ENCODE results near the gene PIK3CB. TPM values are rescaled to one million over a fixed set of nuclear protein-coding genes. Genes with fewer than 3 reads are reported as not detected.

PIK3CB gene
- total RNA-seq, 1 donor from 2014 or later, result 16.7 TPM

DNA sequence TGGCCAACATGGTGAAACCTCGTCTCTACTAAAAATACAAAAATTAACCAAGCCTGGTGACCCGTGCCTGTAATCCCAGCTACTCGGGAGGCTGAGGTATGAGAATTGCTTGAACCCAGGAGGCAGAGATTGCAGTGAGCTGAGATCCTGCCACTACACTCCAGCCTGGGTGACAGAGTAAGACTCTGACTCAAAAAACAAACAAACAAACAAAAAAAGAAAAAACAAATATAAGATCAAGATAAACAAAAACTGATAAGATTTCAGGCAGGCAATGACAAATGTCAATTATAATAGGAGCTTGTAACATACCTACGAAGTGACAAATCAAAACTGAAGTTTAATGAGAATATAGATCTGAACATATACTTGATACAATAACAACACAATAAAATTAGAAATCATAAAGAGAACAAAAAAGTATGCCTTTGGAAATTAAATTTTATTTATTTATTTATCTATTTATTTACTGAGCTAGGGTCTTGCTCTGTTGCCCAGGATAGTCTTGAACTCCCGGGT is 155.8 kb downstream of the PIK3CB start:
- TF ChIP-seq, protein P1, sequence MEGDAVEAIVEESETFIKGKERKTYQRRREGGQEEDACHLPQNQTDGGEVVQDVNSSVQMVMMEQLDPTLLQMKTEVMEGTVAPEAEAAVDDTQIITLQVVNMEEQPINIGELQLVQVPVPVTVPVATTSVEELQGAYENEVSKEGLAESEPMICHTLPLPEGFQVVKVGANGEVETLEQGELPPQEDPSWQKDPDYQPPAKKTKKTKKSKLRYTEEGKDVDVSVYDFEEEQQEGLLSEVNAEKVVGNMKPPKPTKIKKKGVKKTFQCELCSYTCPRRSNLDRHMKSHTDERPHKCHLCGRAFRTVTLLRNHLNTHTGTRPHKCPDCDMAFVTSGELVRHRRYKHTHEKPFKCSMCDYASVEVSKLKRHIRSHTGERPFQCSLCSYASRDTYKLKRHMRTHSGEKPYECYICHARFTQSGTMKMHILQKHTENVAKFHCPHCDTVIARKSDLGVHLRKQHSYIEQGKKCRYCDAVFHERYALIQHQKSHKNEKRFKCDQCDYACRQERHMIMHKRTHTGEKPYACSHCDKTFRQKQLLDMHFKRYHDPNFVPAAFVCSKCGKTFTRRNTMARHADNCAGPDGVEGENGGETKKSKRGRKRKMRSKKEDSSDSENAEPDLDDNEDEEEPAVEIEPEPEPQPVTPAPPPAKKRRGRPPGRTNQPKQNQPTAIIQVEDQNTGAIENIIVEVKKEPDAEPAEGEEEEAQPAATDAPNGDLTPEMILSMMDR (IDR thresholded peaks at IDR 0.05), result no peak
- H3K4me3 Mint-ChIP-seq (ENCODE audit: unreplicated experiment), result no peak overlapping the region
- H3K9me3 Mint-ChIP-seq (ENCODE audit: unreplicated experiment), result peaks cover 16% of the 10 kb centered on the region
- peaks cover 8% of the 10 kb centered on the region for H3K4me1 Mint-ChIP-seq (ENCODE audit: unreplicated experiment)
- H3K36me3 Mint-ChIP-seq (ENCODE audit: unreplicated experiment), result peaks cover 30% of the 10 kb centered on the region
- no peak for DNase-seq (ENCODE audit: extremely low spot score, unreplicated experiment)
- H3K27me3 Mint-ChIP-seq (ENCODE audit: unreplicated experiment), result no peaks in the 10 kb centered on the region
- no peak overlapping the region for H3K27ac Mint-ChIP-seq (ENCODE audit: unreplicated experiment)

- TF ChIP-seq, protein P1 (IDR thresholded peaks at IDR 0.05), result no peak
- no peak overlapping the region for H3K27ac Mint-ChIP-seq (ENCODE audit: unreplicated experiment)
- no peaks in the 10 kb centered on the region for H3K27me3 Mint-ChIP-seq (ENCODE audit: unreplicated experiment)
- no peak for DNase-seq (ENCODE audit: extremely low spot score, unreplicated experiment)
- H3K4me1 Mint-ChIP-seq (ENCODE audit: unreplicated experiment), result peaks cover 17% of the 10 kb centered on the region
- H3K9me3 Mint-ChIP-seq (ENCODE audit: unreplicated experiment), result peaks cover 16% of the 10 kb centered on the region
- no peak overlapping the region for H3K4me3 Mint-ChIP-seq (ENCODE audit: unreplicated experiment)
- H3K36me3 Mint-ChIP-seq (ENCODE audit: unreplicated experiment), result peaks cover 35% of the 10 kb centered on the region
These were observed 156.6 kb downstream of the PIK3CB start for GRCh38 chr3:138678086-138678485.

DNA sequence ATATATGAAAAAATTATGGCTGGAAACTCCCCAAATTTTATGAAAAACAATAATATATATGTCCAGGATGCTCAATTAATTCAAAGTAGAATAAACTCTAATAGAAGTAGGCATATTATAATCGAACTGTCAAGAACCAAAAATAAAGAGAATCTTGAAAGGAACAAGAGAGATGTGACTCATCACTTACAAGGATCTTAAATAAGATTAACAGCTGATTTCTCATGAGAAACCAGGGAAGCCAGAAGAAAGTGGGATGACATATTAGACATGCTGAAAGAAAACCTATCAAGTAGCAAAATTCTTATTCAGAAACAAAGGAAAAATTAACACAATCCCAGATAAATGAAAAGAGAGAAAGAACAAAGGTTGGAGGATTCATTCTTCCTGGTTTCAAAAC is 159.3 kb downstream of the PIK3CB start:
- TF ChIP-seq, protein P1 (IDR thresholded peaks at IDR 0.05), result no peak
- Mint-ChIP-seq H3K36me3 (ENCODE audit: unreplicated experiment) (peaks cover 40% of the 10 kb centered on the region), H3K27me3 (ENCODE audit: unreplicated experiment) (no peaks in the 10 kb centered on the region), H3K4me3 (ENCODE audit: unreplicated experiment) (no peak overlapping the region), H3K27ac (ENCODE audit: unreplicated experiment) (no peak overlapping the region), H3K9me3 (ENCODE audit: unreplicated experiment) (peaks cover 16% of the 10 kb centered on the region), H3K4me1 (ENCODE audit: unreplicated experiment) (peaks cover 22% of the 10 kb centered on the region)
- DNase-seq (ENCODE audit: extremely low spot score, unreplicated experiment), result no peak

GRCh38 chr3:138673641-138674530 is 160.8 kb downstream of the PIK3CB start:
- Mint-ChIP-seq H3K36me3 (ENCODE audit: unreplicated experiment) (peaks cover 41% of the 10 kb centered on the region), H3K27ac (ENCODE audit: unreplicated experiment) (peak overlapping the region; percentile 69)
- DNase-seq (ENCODE audit: extremely low spot score, unreplicated experiment), result no peak

DNA sequence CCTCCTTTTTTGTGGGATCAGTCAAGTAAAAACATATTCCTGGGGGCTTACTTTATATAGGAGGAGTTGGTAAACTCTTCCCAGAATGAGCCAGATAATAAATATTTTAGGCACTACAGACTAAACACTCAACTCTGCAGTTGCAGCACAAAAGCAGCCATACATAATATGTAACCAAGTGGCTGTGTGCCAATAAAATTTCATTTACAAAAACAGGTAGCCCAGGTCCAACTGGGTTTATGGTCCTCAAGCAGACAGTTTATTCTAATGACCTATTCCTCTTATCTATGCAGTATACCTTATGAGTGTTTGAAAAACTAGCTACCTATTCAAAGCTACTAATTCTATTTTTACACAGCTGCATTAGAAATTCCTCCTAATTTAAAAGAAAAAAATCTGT is 164.3 kb downstream of the PIK3CB start:
- H3K27ac Mint-ChIP-seq (ENCODE audit: unreplicated experiment), result no peak overlapping the region
- peaks cover 9% of the 10 kb centered on the region for H3K9me3 Mint-ChIP-seq (ENCODE audit: unreplicated experiment)
- peaks cover 31% of the 10 kb centered on the region for H3K36me3 Mint-ChIP-seq (ENCODE audit: unreplicated experiment)
- DNase-seq (ENCODE audit: extremely low spot score, unreplicated experiment), result no peak
- peaks cover 22% of the 10 kb centered on the region for H3K4me1 Mint-ChIP-seq (ENCODE audit: unreplicated experiment)
- no peaks in the 10 kb centered on the region for H3K27me3 Mint-ChIP-seq (ENCODE audit: unreplicated experiment)
- no peak overlapping the region for H3K4me3 Mint-ChIP-seq (ENCODE audit: unreplicated experiment)
- TF ChIP-seq, protein P1 (IDR thresholded peaks at IDR 0.05), result no peak

More at GRCh38 chr3:138673641-138674530, 160.8 kb downstream of the PIK3CB start:
- H3K9me3 Mint-ChIP-seq (ENCODE audit: unreplicated experiment), result peaks cover 16% of the 10 kb centered on the region
- no peaks in the 10 kb centered on the region for H3K27me3 Mint-ChIP-seq (ENCODE audit: unreplicated experiment)
- peaks cover 22% of the 10 kb centered on the region for H3K4me1 Mint-ChIP-seq (ENCODE audit: unreplicated experiment)
- TF ChIP-seq, protein P1 (IDR thresholded peaks at IDR 0.05), result no peak
- no peak overlapping the region for H3K4me3 Mint-ChIP-seq (ENCODE audit: unreplicated experiment)
